ENCODE results near the gene PTPN1. TPM values are rescaled to one million over a fixed set of nuclear protein-coding genes. Genes with fewer than 3 reads are reported as not detected.
"Not testable (repeated sequence)": the region's sequence is repeated elsewhere in the genome, so short reads cannot be mapped to it uniquely, and the experiment has no call there.

PTPN1 gene
- total RNA-seq, 2 donors from 2014 or later: 65.5 to 67.7 TPM

GRCh38 chr20:50471231-50471630 is 39.0 kb upstream of the PTPN1 start:
- no peaks in the 10 kb centered on the region for H3K9me3 ChIP-seq (ENCODE audit: control insufficient read depth, low read length, poor library complexity, severe bottlenecking)
- Mint-ChIP-seq H3K27ac (no peak overlapping the region), H3K4me3 (no peak overlapping the region), H3K27me3 (peaks cover 5% of the 10 kb centered on the region), H3K4me1 (peaks cover 20% of the 10 kb centered on the region), H3K36me3 (ENCODE audit: low read depth) (no peaks in the 10 kb centered on the region)
- ATAC-seq (peak; percentile 39), DNase-seq (no peak)

GRCh38 chr20:50472693-50473664 is 37.2 kb upstream of the PTPN1 start:
- Mint-ChIP-seq H3K4me3 (no peak overlapping the region), H3K27me3 (peaks cover 5% of the 10 kb centered on the region), H3K4me1 (peaks cover 20% of the 10 kb centered on the region), H3K36me3 (ENCODE audit: low read depth) (no peaks in the 10 kb centered on the region), H3K27ac (no peak overlapping the region)
- ATAC-seq (no peak), DNase-seq (no peak)
- no peaks in the 10 kb centered on the region for H3K9me3 ChIP-seq (ENCODE audit: control insufficient read depth, low read length, poor library complexity, severe bottlenecking)

GRCh38 chr20:50474356-50474755 is 35.8 kb upstream of the PTPN1 start:
- not testable (repeated sequence) for H3K36me3 Mint-ChIP-seq (ENCODE audit: low read depth); H3K9me3 ChIP-seq (ENCODE audit: control insufficient read depth, low read length, poor library complexity, severe bottlenecking); H3K27ac Mint-ChIP-seq; H3K4me3 Mint-ChIP-seq; ATAC-seq; H3K27me3 Mint-ChIP-seq; DNase-seq
- H3K4me1 Mint-ChIP-seq: peaks cover 22% of the 10 kb centered on the region

GRCh38 chr20:50475681-50476292 is 34.4 kb upstream of the PTPN1 start:
- H3K9me3 ChIP-seq (ENCODE audit: control insufficient read depth, low read length, poor library complexity, severe bottlenecking): no peaks in the 10 kb centered on the region
- Mint-ChIP-seq H3K27me3 (peaks cover 5% of the 10 kb centered on the region), H3K4me3 (no peak overlapping the region), H3K36me3 (ENCODE audit: low read depth) (no peaks in the 10 kb centered on the region), H3K27ac (no peak overlapping the region), H3K4me1 (peaks cover 18% of the 10 kb centered on the region)
- ATAC-seq (no peak), DNase-seq (no peak)

GRCh38 chr20:50477239-50477872 is 32.8 kb upstream of the PTPN1 start:
- no peak overlapping the region for H3K27ac Mint-ChIP-seq
- no peak overlapping the region for H3K4me3 Mint-ChIP-seq
- no peaks in the 10 kb centered on the region for H3K36me3 Mint-ChIP-seq (ENCODE audit: low read depth)

GRCh38 chr20:50478162-50478990 is 31.8 kb upstream of the PTPN1 start:
- DNase-seq: peak; percentile 51 to 62 (median 51)
- no peaks in the 10 kb centered on the region for H3K9me3 ChIP-seq (ENCODE audit: control insufficient read depth, low read length, poor library complexity, severe bottlenecking)
- Mint-ChIP-seq H3K27ac (no peak overlapping the region), H3K4me1 (peaks cover 16% of the 10 kb centered on the region), H3K36me3 (ENCODE audit: low read depth) (no peaks in the 10 kb centered on the region), H3K4me3 (peak overlapping the region; percentile 12), H3K27me3 (peaks cover under 1% of the 10 kb centered on the region)
- peak; percentile 100 for ATAC-seq

More at GRCh38 chr20:50477239-50477872, 32.8 kb upstream of the PTPN1 start:
- Mint-ChIP-seq H3K27me3 (peaks cover 5% of the 10 kb centered on the region), H3K4me1 (peaks cover 13% of the 10 kb centered on the region)
- no peak for ATAC-seq
- DNase-seq: no peak
- H3K9me3 ChIP-seq (ENCODE audit: control insufficient read depth, low read length, poor library complexity, severe bottlenecking): no peaks in the 10 kb centered on the region

- no peaks in the 10 kb centered on the region for H3K36me3 Mint-ChIP-seq (ENCODE audit: low read depth)
- ATAC-seq (no peak), DNase-seq (no peak)
- no peak overlapping the region for H3K4me3 Mint-ChIP-seq
- no peaks in the 10 kb centered on the region for H3K27me3 Mint-ChIP-seq
- peaks cover 25% of the 10 kb centered on the region for H3K4me1 Mint-ChIP-seq
- H3K9me3 ChIP-seq (ENCODE audit: control insufficient read depth, low read length, poor library complexity, severe bottlenecking): no peaks in the 10 kb centered on the region
- no peak overlapping the region for H3K27ac Mint-ChIP-seq
Measured at GRCh38 chr20:50481741-50482140, 28.4 kb upstream of the PTPN1 start.

- H3K36me3 Mint-ChIP-seq (ENCODE audit: low read depth): peaks cover 2% of the 10 kb centered on the region
- peak overlapping the region; percentile 99 for H3K27ac Mint-ChIP-seq
- no peaks in the 10 kb centered on the region for H3K9me3 ChIP-seq (ENCODE audit: control insufficient read depth, low read length, poor library complexity, severe bottlenecking)
- DNase-seq: no peak
- no peaks in the 10 kb centered on the region for H3K27me3 Mint-ChIP-seq
- peaks cover 25% of the 10 kb centered on the region for H3K4me1 Mint-ChIP-seq
- H3K4me3 Mint-ChIP-seq: peak overlapping the region; percentile 98
- ATAC-seq: no peak
Measured at GRCh38 chr20:50482396-50482981, 27.7 kb upstream of the PTPN1 start.

GRCh38 chr20:50484271-50484976 is 25.8 kb upstream of the PTPN1 start:
- H3K36me3 Mint-ChIP-seq (ENCODE audit: low read depth): peaks cover 2% of the 10 kb centered on the region
- peak overlapping the region; percentile 98 for H3K4me3 Mint-ChIP-seq
- peak overlapping the region; percentile 99 for H3K27ac Mint-ChIP-seq
- no peaks in the 10 kb centered on the region for H3K27me3 Mint-ChIP-seq
- peaks cover 24% of the 10 kb centered on the region for H3K4me1 Mint-ChIP-seq
- H3K9me3 ChIP-seq (ENCODE audit: control insufficient read depth, low read length, poor library complexity, severe bottlenecking): no peaks in the 10 kb centered on the region
- no peak for ATAC-seq
- no peak for DNase-seq

GRCh38 chr20:50487397-50487796 is 22.8 kb upstream of the PTPN1 start:
- DNase-seq (no peak), ATAC-seq (no peak)
- Mint-ChIP-seq H3K27ac (no peak overlapping the region), H3K36me3 (ENCODE audit: low read depth) (peaks cover 2% of the 10 kb centered on the region), H3K27me3 (no peaks in the 10 kb centered on the region), H3K4me3 (no peak overlapping the region), H3K4me1 (peaks cover 21% of the 10 kb centered on the region)
- H3K9me3 ChIP-seq (ENCODE audit: control insufficient read depth, low read length, poor library complexity, severe bottlenecking): no peaks in the 10 kb centered on the region

GRCh38 chr20:50488236-50488806 is 21.9 kb upstream of the PTPN1 start:
- Mint-ChIP-seq H3K27me3 (no peaks in the 10 kb centered on the region), H3K4me1 (peaks cover 14% of the 10 kb centered on the region), H3K27ac (no peak overlapping the region), H3K36me3 (ENCODE audit: low read depth) (peaks cover 2% of the 10 kb centered on the region), H3K4me3 (no peak overlapping the region)
- no peaks in the 10 kb centered on the region for H3K9me3 ChIP-seq (ENCODE audit: control insufficient read depth, low read length, poor library complexity, severe bottlenecking)
- DNase-seq (no peak), ATAC-seq (no peak)

- H3K27me3 Mint-ChIP-seq: no peaks in the 10 kb centered on the region
- no peak overlapping the region for H3K27ac Mint-ChIP-seq
Measured at GRCh38 chr20:50491168-50491567, 19.0 kb upstream of the PTPN1 start.

More at GRCh38 chr20:50491168-50491567, 19.0 kb upstream of the PTPN1 start:
- DNase-seq (no peak), ATAC-seq (no peak)
- Mint-ChIP-seq H3K4me1 (peaks cover 4% of the 10 kb centered on the region), H3K36me3 (ENCODE audit: low read depth) (peaks cover 2% of the 10 kb centered on the region), H3K4me3 (no peak overlapping the region)
- H3K9me3 ChIP-seq (ENCODE audit: control insufficient read depth, low read length, poor library complexity, severe bottlenecking): no peaks in the 10 kb centered on the region
